Retinal pigment epithelial cell (primary cell): Measurements from ENCODE around the gene PTPRT.

Source experiments
- DNase-seq: peaks from one replicate; pipeline ENCODE4 v3.0.0-alpha.2; 2010; ENCODE audit warnings: low read depth
- H3K4me3 ChIP-seq: 2 replicates; pipeline ENCODE4 v1.5.1; 2011; ENCODE audit warnings: mild to moderate bottlenecking, low read length, control low read depth, moderate library complexity
- CTCF ChIP-seq: conservative IDR thresholded peaks from 2 replicates; pipeline ENCODE4 v1.5.1; 2011; ENCODE audit warnings: low read depth, low read length, control low read depth, inconsistent platforms

PTPRT gene

GRCh38 chr20:42406826-42407225 is 782.9 kb downstream of the PTPRT start:
- no peak for DNase-seq
- TF ChIP-seq CTCF: no peak
- H3K4me3 ChIP-seq: no peak overlapping the region

- no peak for DNase-seq
- TF ChIP-seq CTCF: no peak
Observed at GRCh38 chr20:42402455-42402854, 787.3 kb downstream of the PTPRT start.

GRCh38 chr20:42401613-42402012 is 788.1 kb downstream of the PTPRT start:
- no peak for DNase-seq
- no peak for TF ChIP-seq CTCF
- H3K4me3 ChIP-seq: no peak overlapping the region

More at GRCh38 chr20:42402455-42402854, 787.3 kb downstream of the PTPRT start:
- no peak overlapping the region for H3K4me3 ChIP-seq

GRCh38 chr20:42399802-42400201 is 789.9 kb downstream of the PTPRT start:
- no peak for TF ChIP-seq CTCF
- no peak for DNase-seq
- H3K4me3 ChIP-seq: no peak overlapping the region

- DNase-seq: no peak
- H3K4me3 ChIP-seq: no peak overlapping the region
- no peak for TF ChIP-seq CTCF
Observed at GRCh38 chr20:42392442-42392841, 797.3 kb downstream of the PTPRT start.

- TF ChIP-seq CTCF: no peak
- DNase-seq: no peak
- H3K4me3 ChIP-seq: no peak overlapping the region
Observed at GRCh38 chr20:42391807-42392206, 797.9 kb downstream of the PTPRT start.

- no peak overlapping the region for H3K4me3 ChIP-seq
- DNase-seq: no peak
- no peak for TF ChIP-seq CTCF
Observed at GRCh38 chr20:42380287-42380686, 809.4 kb downstream of the PTPRT start.
